CD4-positive, alpha-beta T cell treated with Interleukin-2 at 100 ng/mL for 4 hours (primary cell): ENCODE data around the gene CHRNA4.

Experiments
- DNase-seq: peaks from one replicate; pipeline ENCODE4 v3.0.0-alpha.2; 2020; ENCODE audit warnings: low spot score

CHRNA4 gene

DNA sequence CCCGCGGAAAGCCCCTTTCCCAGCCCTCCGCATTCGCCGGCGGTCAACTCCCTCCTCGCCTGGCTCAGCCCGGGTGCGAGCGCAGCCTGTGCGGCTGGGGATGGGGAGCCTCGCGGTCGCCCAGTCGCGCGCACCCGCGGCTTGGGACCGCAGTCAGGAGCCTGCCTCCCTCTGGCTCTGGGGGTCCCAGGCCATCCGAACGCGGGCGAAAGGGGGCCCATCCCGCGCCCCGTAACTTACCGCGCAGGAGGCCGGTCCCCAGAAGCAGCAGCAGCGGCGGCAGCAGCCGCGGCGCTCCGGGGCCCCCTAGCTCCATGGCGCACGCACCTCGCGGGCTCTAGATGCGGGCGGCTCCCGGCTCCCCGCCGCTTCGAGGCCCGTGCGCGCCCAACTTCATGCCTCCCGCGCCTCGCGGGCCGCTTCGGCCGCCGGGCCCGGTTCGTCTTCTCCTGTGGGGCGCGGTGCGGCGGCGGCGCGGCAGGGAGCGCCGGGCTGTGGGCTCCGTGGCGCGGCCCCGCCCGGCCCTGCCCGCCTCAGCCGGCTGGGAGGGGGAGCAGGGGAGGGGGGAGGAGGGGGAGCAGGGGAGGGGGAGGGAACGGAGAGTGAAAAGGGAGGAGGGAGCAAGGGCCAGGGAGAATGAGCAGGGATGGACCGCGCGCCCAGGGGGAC is at the start of gene CHRNA4:
Gene CHRNA4, minus strand, starts transcription at position 500 of the 669 bp plus-strand sequence. Its CDS starts 184 bp downstream, at position 316.
- DNase-seq: no peak

DNA sequence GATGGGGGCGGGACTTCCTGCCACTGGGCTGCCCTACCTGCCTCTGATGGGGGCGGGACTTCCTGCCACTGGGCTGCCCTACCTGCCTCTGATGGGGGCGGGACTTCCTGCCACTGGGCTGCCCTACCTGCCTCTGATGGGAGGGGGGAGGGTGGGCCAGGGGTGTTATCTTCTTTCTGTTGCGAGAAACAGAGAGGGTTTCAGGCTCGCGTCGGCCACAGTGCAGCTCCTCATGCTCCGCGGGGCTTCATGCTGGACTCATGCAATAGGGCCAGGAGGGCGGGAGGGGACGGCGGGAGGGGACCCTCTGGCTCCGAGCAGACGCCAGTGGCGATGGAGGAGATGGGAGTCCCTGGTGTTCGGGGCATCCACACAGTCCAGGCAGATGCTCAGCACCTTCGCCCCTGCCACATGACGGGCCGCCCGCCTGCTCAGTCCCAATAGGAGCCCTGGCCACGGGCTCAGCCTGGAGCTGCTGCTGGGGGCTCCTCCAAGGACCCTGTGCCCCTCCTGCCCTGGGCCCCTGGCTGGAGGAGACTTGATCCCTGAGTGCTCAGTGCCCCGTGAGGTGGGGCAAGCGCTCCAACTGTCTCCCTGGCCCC is 48.8 kb upstream of the CHRNA4 start:
- DNase-seq: no peak

DNA sequence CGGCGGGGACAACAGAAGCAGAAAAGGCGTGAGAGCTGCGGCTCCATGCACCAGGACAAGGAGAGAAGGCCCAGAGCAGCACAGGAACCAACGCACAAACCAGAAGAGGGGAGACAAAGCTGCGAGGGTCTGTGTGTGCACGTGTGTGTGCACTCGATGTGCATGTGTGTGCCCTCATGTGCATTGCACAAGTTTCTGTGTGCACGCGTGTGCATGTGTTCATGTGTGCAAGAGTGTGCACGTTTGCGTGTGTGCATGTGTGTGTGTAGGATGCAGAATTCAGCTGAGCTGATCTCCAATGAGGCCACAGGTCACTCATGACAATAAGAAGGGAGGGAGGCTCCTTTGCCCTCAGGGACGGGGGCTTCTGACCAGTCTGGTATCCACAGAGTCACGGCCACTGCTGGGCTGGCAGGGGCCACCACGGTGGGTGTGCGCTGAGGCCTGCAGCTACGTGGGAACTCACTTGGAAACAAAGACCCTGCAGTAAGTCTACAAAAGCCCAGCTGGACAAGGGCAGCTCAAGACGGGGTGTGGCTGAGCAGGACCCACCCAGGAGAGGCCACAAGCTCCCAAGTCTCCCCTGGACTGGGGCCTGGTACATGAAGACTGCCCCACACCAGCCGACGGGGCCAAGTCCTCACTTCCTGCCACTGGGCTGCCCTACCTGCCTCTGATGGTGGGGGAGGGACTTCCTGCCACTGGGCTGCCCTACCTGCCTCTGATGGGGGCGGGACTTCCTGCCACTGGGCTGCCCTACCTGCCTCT is 48.1 kb upstream of the CHRNA4 start:
- no peak for DNase-seq

DNA sequence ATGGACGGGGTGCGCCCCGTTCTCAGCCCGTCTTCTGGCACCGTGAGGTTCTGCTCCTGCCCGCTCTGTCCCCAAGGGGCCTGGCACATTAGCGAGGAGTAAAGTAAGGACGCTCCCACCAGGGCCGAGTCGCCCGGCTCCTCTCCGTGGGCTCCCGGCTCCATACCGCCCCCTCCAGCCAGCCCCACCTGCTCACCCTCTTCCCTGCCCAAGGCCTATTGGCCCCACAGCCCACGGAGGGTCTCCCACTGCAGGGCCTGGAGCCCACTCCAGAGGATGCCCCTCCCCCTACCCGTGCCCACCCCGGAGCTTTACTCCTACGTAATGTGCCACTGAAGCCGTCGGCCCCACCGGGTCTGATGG is 47.5 kb upstream of the CHRNA4 start:
- no peak for DNase-seq

DNA sequence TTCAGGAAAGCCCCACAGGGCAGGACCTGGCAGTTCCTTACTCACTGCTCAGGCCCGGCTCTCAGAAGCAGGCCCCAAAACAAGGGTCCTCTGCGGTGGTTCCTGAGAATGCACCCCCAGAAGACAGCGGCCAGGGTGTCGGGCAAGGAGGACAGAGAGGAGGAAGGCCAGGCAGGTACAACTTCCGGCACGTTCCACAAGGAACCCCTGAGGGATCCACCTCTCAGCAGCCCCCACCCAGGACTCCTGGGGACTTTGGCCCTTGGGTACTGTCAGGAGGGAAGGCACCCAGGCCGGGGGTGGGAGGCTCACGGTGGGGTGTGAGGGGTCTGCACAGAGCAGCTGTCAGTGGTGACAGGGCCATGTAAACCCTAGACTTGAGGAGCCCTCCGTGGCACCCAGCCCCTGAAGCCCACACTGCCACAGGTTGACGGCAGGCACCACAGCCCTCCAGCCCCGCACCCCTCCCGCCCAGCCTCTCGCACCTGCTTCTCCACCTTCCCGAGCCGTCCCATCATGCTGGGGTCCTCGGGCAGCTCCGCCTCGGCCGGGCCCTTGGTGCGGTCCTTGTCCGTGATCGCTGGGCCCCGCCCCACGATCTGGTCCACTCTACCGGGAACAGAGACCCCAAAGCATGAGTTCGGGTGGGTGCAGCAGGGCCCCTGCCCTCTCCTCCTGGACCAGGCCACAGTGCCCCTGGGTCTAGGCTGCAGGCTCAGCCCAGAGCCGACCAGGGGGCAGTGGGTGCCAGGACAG is 47.0 kb upstream of the CHRNA4 start:
- no peak for DNase-seq

DNA sequence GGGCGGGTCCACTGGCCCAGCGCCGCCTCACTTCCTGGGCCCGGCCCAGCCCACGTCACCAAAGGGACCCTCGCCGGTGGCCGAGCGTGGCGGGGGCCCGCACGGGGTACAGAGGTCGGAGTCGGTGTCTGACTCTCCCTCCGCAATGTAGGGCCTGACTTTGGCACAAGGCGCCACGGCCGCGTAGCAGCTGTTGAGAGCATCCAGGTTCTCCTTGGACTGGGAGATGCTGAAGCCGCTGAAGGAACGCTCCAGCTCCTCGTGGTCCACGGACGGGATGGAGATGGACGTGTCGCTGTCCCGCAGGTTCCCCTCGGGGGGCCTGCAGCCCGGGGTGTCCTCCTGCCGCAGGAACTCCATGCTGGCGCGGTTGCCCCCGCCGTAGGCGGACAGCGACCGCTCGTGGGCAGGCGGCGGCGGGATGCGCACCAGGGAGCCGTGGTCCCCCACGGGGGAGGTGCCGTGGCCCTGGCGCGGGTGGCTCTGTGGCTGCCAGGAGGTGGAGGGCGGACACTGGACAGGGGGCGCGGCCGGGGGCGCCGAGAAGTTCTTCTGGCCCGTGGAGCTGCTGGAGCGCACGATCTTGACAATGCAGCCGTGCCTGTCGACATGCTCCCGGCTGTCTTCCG is 45.6 kb upstream of the CHRNA4 start:
- no peak for DNase-seq

DNA sequence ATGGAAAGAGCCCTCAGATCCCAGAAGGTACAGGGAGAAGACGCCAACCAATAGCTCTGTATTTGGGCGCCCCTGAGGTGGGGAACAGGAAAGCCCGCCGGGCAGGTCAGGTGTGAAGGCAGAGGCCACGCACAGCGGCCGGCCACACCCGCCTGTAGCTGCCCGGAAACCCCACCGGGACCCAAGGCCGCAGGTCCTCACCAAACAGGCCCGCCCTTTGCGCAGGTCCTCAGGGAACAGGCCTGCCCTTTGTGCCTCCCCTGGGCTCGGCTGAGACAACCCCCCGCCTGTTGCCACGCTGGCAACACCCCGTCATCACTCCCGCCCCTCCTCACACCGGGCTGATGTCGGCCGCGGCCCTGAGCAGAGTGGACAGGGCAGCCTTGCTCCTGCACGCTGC is 44.9 kb upstream of the CHRNA4 start:
- DNase-seq: no peak

DNA sequence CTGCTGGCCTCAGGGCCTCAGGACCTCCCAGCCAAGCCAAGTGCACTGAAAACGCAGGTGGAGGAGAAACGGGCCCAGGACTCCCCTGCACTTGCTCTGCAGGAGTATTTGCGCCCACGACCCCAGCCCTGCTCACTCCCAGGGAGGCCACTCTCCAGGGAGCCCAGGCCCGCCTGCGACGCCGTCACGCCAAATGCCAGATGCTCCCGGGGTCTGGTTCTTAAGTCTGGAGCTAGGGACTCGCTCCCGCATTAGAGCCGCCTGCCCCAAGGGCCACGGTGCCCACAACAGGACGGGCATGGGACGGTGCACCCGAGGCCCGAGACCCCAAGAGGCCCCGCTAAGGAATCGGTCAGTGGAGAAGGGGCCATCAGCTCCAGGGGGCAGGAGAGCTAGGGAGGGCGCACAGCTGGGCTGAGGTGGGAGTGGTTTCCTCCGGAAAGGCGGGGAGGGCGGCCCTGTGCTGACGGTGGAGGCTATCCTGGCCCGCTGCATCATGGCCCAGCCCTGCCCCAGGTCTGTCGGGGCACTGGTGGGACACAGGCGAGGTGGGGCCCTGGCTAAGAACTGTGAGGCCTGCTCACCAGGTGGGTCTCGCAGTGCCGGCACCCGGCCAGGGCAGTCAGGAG is 44.1 kb upstream of the CHRNA4 start:
- DNase-seq: no peak

DNA sequence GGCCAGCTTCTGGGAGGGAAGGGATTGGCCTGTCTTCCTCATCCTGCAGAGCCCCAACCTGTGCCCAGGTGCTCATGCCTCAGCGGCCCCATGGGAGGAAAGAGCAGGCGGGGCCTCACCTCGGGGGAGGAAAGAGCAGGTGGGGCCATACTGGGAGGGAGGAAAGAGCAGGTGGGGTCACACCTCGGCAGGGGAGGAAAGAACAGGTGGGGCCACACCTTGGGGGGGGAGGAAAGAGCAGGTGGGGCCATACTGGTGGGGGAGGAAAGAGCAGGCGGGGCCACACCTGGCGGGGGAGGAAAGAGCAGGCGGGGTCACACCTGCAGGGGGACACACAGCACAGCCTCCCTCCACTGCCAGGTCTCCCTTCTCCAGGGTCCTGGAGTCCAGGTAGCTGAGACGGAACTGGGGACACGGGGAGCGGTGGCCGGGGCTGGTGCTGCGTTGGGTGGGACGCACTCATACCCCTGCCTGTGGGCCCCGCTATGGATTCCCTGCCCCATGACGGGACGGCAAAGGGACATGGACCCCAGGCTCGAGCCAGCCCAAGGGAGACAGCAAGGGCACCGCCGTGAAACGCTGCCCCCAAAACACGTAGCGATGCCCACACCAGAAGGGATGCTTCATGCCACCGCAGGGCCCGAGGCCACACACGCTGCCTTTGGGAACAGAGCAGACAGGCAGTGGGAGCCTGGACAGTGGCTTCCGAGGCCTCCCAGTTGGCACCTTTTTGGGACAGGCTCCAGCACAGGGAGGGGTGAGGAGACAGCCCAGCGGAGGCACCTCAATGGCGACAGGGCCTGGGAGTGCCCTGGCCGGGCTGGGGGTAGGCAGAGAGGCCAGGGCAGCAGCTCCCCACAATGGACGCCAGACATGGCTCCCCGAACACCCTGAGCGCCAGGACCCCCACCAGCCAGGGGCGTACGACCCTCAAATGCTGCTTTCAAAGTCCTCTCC is 43.3 kb upstream of the CHRNA4 start:
- no peak for DNase-seq

DNA sequence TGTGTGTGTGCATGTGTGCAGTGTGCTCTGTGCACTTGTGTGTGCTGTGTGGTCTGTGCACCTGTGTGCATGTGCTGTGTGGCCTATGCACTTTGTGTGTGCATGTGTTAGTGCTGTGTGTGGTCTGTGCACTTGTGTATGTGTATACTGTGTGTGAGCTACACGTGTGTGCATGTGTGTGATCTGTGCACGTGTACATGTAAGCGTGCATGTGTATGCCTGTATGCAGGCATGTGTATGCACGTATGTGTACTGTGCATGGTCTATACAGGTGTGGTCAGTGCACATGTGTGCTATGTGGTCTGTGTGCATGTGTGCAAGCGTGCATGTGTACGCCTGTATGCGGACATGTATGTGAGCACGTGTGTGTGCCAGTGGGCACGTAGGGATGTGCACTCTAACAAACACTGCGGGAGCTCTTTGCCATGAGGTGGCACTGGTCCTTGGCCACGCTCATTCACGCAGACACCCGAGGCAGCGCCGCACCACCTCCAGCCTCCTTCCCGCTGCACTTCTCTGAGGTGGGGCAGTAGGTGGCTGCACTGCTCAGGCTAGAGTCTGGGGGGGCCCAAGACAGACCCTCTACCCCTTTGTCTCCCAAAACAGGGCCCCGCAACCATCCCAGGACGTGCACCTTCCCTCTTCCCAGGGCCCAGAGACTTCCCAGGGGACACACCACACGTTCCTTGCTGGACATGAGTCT is 42.4 kb upstream of the CHRNA4 start:
- no peak for DNase-seq

DNA sequence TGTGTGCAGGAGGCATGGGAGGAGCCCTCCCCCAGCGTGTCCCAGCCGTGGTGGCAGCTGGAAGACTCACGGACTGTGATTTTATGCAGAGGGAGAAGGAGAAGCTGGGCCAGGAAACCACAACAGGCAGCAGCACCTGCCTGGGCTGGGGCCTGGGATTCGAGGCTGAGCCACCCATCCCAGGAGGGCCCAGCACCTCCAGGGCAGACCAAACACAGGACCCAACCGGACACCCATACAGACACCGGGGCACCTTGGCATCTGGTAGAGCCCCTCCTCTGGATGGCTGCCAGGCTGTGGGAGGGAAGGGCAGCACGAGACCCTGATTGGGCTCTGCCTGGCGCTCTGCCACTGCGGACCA is 41.7 kb upstream of the CHRNA4 start:
- DNase-seq: no peak

DNA sequence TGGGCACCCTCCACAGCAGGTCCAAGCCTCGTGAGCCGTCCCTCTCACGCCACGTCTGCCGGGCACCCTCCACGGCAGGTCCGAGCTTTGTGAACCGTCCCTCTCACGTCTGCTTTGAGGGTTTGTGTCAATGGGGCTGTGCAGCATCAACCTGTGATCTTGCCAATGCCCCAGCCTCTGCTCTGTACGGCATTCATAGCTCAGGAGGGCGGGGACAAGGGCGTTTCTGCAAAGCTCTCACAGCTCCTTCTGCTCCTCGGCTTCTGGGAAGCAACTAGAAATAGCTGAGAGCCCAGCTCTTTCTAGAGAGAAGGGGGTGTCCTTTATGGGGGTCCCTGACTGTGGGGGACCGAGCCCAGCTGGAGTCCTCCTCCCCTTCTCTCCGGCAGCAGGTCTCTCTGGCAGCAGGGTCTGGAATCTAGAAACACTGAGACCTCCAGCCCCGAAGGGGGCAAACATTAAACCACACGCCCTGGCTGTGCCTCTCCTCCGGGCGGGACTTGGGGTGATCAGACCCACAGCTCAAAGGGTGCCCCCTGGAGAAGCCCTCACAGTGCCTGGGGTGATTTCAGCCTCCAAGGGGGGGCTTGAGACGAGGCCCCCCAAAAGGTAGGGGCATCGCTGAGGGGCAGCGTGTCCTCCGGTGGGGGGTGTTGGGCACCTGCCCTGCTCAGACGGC is 41.2 kb upstream of the CHRNA4 start:
- DNase-seq: no peak

DNA sequence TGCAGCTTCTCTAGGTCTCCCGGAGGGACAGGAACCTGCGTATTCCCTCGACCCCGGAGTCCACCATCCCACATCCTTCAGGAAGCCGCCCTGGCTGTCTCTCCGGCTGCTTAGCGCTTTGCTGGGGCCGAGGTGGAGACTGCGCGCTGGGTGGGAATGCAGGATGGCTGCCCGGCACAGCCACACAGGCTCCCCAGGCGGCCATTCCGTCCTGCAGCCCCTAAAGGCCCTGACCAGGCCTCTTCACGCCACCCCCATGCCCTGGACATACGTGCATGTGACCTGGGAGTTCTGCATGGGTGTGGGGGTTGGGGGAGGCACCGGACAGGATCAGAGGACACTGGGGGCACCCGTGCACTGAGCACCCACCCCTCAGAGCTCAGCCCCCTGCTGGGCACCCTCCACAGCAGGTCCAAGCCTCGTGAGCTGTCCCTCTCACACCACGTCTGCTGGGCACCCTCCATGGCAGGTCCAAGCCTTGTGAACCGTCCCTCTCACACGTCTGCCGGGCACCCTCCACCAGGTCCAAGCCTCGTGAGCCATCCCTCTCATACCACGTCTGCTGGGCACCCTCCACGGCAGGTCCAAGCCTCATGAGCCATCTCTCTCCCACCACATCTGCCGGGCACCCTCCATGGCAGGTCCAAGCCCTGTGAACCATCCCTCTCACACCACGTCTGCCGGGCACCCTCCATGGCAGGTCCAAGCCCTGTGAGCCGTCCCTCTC is 40.4 kb upstream of the CHRNA4 start:
- DNase-seq: no peak

DNA sequence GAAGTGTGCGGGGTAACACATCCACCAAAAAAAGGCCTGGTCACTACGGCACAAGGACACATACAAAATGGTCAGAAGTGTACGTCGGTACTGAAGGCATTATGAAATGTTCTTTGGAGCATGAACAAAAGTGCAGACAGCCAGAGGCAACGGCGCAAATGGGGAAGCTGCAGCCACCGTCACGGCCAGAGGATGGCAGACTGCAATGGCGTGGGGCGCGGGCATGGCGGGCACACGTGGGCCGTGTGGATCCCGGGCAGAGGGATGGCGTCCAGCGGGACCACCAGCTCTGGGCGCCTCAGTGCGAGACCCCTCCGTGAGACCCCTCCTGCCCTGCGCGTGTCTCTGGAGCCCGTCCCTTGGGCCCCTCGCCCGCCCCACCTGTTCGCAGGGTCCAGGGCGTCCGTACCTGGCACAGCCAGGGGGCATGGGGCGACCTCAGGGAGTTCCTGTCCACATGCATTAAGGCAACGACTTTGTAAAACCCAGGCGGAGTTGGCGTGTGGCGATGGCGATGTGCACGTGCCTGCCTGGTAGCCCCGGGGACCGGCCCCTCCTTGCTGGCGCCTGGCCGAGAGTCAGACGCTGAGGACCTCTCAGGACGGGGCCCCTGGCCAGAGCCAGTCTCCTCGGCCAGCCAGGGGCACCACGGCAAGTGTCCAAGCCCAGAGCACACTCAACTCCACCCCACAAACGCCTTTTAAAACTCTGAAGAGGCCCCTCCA is 39.5 kb upstream of the CHRNA4 start:
- DNase-seq: no peak

DNA sequence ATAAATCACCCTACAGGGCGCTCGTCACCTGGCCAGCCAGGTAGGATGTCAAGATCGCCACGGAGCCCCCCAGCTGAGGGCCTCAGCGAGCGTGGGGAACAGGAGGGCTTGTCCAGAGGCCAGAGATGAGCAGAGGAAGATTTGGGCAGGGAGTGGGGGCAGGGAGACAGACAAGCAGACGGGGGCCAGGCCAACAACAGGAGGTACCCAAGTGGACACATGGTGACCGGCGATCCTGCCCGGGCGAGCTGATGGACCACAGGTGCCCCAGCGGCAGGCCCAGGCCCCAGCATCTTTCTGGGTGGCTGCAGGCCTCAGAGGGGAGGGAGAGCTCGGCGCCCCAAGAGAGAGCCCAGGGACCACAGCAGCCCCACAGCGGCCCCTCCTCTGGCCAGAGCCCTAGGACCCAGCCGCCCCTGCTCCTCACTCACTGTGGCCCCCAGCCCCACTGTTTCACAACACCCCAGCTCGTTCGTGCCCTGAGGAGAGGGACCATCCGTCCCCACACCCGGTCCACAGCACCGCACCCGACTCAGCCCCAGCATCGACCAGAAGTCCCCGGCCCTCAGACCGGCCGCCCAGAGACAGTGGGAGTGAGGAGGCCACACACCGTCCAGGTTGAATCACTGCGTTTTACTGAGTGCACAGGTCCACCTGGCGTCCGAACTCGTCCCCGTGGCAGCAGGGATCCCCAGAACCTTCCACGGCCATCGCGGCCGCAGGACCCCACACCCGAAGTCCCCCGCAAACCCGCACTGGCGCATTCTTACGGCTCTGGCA is 38.6 kb upstream of the CHRNA4 start:
- DNase-seq: no peak

DNA sequence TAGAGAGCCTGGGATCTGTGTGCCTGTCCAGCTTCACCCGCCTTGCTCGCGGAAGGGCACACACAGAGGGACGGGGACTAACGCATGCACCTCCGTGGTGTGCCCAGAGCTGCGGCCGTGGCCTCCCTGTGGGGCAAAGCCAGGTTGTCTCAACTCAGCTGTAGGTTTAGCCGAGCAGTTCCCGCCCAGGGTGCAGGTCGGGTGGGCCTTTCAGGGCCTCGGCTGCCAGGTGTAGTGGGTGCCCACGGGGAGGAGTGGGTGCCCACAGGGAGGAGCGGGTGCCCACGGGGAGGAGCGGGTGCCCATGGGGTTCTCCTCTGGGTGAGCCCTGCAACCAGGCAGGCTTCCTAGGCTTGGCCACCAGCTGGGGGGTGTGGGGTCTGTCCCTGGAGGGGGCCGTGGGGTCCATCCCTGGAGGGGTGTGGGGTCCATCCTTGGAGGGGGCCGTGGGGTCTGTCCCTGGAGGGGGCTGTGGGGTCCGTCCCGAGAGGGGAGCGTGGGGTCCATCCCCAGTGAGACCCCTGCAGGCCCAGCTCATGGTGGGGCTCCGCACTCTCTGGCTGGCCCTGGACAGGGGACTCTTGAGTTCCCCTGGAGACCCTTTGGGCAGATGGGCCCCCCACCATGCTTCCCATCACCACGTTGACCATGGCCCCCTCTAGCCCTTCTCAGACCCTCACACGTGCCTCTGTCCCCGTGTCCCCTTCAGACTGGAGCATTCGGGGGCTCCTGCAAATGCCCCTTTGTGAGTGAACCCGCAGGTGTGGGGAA is 37.8 kb upstream of the CHRNA4 start:
- DNase-seq: no peak
